Measurements from ENCODE around the gene C4orf51.
"Not testable (repeated sequence)": the region's sequence is repeated elsewhere in the genome, so short reads cannot be mapped to it uniquely, and the experiment has no call there.

C4orf51 gene

DNA sequence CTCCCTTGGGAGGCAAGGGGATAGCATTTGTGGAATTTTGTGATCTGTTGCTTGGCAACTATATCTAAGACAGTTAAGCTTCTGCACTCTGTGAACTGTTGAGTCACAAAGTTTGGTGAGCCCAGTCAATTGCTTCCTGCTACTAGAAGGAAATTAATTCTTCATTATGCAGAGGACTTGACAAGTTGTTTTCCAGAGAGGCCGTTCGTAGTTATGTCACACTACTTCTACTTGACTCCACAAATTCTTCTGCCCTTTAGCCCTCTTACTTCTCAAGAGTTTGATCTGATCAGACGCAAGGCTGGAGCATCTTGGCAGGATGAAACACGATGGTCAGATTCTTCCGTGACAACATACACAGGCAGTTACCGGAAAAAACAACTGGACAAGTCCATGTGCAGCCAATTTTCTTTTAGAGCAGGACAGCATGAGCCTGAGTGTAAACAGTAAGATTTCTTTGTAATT lies at the start of gene C4orf51:
Gene C4orf51 (plus strand): TSS at position 156 of the 465 bp plus-strand sequence. CDS start 58 bp downstream, at position 214.
- DNase-seq = peak; percentile 75

DNA sequence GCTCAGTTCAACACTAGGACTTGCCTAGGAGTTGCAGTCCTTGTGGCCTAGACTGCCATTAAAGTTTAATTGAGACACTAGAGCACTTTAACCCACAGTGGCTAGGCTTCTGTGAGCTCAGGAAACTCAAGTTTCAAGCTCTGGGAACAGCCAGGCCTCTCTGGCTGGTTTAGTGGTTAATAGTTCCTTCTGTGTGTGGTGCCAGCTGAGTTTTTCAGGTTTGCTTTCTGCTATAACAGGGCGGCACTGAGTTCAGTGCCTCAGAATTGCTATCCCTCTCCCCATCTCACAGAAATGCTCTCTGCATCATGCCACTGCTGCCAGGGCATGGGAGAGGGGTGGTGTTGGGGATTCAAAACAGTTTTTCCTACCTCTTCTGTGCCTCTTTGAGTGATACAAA lies 44.8 kb upstream of the C4orf51 start:
- DNase-seq = no peak

DNA sequence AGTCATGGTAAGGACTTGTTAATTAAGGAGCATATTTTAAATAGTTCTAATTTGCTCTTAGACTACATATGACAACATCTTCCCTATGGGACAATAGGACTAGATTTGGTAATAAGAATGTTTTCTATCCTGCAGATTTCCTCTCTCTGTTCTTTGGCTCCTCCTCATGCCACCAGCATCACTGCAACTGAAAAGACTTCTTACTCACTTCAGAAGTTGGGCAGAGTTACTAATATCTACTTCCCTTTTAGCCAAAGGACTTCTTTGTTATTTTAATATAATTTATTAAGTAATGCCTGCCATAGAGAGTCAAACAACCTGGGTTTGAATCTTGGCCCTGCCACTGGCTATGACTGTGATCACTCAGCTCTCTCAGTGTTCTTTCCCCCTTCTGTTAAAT lies 44.3 kb upstream of the C4orf51 start:
- DNase-seq = no peak

DNA sequence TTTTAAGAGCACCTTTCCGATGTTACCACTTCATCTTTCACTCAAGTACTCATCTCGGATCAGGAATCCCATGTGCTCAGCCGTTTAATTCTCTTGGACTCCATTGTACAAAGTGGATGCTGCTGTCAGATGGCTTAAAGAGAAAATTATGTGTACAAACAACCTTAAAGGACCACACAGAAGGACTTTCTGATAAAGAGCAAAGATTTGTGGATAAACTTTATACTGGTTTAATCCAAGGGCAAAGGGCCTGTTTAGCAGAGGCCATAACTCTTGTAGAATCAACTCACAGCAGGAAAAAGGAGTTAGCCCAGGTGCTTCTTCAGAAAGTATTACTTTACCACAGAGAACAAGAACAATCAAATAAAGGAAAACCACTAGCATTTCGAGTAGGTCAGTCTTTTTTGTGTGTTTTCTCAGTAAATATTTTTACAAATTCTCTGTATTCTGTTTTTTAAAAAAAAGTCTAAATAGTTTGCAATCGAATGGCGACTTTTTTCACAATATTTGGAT lies 40.7 kb upstream of the C4orf51 start:
- no peak for DNase-seq

DNA sequence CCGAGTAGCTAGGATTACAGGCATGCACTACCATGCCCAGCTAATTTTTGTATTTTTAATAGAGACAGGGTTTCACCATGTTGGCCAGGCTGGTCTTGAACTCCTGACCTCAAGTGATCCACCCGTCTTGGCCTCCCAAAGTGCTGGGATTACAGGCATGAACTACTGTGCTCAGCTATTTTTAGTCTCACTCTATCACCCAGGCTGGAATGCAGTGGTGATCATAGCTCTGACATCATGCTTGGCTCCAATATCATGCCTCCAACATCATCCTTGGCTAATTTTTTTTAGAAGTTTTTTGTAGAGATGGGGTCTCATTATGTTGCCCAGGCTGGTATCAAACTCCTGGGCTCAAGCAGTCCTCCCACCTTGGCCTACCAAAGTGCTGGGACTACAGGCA lies 39.7 kb upstream of the C4orf51 start:
- DNase-seq = not testable (repeated sequence)

DNA sequence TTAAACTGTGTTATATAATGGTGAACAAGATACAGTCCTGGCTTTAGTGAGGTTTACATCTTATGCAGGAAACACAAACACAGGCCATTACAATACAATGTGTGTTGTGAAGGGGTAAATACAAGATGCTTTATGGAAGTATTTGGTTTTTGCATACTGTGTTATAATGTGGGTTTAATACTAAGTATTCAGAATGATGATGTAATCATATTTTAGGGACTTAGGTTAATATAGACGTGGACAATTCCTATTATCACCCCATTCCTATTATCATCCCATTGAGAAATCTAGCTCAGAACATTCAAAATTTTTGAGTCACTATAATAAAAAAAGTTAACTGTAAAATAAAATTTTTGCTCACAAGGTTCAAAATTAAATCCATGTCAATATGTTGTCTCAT lies 36.7 kb upstream of the C4orf51 start:
- DNase-seq = no peak

DNA sequence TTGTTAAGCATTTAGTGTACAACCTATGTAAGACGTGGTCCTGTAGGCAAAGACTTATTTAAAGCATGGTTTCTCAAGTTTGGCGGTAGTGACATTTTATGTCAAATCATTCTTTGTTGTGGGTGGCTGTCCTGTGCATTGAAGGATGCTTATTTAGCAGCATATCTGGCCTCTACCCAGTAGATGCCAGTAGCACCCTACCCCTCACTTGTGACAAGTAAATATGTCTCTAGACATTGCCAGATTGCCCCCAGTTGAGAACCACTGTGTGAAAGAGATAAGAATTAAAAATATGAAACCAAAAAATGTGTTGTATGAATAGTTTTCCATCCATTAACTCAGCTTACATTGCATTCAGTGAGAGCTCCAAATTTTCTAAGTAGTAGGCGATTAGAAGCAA lies 35.2 kb upstream of the C4orf51 start:
- DNase-seq = peak; percentile 7

DNA sequence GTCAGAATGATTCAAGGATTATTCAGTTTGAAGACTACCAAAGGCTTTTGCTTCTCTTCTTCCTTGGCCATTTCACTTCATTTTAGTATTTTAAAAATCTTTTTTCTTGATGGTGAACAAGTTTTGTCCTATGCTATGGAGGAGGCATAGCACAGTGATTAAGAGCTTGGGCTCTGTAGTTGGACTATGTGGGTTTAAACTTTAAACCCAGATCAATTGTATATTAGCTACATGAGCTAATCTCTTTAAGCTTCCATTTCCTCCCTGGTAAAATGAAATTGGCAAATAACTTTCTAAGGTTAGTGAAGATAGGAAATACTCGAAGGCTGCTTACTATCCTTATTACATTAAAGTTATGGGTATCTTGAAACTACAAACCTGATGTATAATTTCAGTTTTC lies 23.8 kb upstream of the C4orf51 start:
- DNase-seq = no peak

DNA sequence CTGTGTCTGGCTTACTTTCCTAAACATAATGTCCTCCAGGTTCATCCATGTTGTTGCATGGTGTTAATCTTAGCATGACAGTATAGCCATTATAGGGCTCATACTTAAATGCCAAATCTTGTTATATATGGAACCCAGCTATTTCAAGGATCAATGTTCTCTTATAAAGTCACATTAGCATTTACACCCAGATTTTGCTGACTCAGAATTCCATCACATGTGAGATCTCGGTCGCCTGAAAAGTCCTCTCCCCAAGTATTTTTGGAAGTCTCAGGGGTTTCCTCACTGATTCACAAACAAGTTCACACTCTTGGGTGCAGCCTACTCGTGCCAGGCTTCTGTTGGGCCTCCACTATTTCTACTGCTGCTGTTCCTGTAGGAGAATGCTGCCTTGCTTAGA lies 19.9 kb upstream of the C4orf51 start:
- DNase-seq = no peak

DNA sequence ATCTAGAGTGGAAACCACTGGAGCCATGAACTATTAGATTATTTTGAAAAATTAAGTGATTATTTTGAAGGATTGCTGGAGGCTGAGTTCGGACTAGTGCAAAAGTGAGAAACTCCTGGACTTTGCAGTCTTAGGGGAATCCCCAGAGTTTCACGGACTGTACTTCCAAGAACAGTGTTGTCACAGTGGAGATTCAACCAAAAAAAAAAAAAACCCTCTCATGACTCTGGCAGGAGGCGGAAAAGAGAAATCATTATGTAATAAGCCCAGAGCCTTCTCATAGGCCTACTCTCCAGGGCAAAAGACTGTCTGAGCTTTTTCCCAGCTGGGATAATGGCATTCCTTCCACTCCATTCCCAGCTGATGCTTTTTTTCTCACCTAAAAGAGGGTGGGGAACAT lies 16.8 kb upstream of the C4orf51 start:
- no peak for DNase-seq

DNA sequence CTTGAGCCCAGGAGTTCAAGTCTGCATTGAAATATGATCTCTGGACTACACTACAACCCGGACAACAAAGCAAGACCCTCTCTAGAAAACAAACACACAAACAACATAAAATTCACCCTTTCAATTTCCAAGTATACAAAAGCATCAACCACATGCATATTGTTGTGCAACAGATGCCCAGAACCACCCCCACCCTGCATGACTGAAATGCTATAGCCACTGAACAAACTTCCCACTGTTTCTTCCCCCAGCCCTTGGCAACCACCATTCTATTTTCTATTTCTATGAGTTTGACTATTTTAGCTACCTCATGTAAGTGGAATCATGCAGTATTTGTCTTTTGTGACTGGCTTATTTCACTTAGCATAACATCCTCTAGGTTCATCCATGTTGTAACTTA lies 14.2 kb upstream of the C4orf51 start:
- no peak for DNase-seq

DNA sequence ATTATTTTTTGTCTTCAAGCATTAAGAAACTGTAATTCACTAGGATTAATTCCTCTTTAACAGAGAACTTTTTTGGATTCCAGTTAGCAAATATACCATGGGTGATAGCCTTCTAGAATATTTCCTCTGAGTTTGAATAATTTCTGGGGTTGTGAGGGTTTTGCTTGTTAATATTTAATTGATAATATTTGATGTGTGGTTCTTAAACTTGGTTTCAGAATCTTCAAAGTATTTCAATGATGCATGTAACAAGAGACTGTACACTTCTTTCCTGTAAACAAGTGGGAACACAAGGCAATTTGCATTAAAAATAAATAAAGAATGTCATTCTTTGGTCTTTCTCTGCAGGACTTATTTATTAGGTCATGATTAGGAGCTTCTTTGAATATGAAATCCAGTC lies 9.5 kb upstream of the C4orf51 start:
- no peak for DNase-seq

DNA sequence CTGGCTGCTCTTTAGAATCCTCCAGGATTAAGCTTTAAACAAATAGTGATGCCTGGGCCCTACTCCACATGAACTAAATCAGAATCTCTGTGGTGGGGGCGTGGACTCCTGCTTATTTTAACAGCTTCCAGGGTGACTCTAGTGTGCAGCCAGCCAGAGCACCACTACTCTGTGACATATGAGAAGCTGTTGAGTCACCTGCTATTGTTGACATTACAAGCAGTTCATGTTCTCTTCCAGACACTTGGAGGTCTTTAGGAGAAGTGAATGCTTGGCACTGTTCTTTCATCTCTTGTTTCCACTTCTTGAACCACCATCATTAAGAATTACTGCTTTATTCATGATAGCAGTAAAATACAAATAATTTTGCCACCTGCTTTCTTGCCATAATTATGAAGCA lies 426 bp upstream of the C4orf51 start:
- DNase-seq = peak; percentile 94

DNA sequence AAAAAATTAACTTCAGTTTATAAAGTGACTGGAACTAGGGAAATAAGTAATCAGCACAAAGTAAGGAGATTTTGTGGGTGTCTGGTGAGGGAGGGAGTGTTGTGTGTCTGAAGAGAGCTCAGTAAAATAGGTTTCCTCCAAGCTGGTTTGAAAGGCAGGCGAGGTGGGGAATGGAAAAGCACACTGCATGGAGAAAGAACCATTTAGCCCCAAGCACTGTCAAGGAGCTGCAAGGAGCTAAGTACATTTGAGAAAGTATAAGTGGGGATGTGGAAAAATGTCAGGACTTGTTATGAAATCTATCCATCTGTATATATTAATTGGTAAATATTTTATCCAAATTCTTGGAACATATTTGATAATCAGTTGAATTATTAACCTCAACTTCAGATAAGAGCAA lies 956 bp downstream of the C4orf51 start:
- DNase-seq = peak; percentile 31

DNA sequence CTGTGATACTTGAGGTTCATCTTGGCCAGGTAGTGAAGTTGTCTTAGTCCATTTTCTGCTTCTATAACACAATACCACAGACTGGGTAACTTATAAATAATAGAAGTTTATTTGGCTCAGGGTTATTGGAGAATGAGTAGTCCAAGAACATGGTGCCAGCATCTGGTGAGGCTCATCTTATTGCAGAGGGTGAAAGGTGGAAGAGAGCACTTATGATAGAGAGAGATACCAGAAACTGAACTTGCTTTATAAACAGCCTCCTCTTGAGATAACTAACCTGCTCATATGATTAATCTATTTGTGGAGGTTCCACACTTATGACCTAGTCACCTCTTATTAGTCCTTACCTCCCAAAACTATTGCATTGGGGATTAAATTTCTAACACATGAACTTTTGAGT lies 1.6 kb downstream of the C4orf51 start:
- DNase-seq = no peak

DNA sequence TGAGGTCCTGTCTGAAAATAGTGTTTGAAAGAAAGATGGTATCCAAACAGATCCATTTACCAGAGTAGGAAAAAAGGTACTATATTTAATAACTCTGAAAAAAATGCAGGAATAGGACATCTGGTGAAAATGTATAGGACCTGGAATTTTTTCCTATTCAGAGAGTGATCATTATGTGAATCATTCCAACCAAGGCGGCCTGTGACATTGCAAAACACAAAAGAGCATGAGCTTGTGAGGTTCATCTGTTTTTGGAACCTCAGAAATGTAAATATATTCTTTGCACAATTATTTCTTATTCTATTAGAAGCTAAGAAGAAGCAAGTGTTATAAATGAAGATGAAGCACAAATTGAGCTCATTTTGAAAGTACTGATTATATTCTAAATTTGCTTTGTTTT lies 2.0 kb downstream of the C4orf51 start:
- DNase-seq = no peak

DNA sequence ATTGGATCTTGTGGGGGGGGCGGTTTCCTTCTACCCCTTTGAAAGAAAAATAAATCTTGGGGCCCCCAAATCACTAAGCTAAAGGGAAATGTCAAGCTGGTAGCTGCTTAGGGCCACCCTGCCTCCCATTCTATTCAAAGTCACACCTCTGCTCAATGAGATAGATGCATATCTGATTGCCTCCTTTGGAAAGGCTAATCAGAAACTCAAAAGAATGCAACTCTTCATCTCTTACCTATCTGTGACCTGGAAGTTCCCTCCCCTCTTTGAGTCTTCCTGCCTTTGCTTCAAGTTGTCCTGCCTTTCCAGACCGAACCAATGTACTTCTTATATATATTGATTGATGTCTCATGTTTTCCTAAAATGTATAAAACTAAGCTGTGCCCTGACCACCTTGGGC lies 7.0 kb downstream of the C4orf51 start:
- DNase-seq = no peak

DNA sequence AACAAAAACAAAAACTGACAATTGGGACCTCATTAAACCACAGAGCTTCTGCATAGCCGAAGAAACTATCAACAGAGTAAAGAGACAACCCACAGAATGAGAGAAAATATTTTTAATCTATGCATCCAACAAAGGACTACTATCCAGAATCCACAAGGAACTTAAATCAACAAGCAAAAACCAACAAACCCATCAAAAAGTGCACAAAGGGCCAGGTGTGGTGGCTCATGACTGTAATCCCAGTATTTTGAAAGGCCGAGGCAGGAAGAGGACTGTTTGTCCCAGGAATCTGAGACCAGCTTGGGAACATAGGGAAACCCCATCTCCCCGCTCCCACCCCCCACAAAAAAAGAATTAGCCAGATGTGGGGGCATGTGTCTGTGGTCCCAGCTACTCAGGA lies 10.7 kb downstream of the C4orf51 start:
- DNase-seq = peak; percentile 68

DNA sequence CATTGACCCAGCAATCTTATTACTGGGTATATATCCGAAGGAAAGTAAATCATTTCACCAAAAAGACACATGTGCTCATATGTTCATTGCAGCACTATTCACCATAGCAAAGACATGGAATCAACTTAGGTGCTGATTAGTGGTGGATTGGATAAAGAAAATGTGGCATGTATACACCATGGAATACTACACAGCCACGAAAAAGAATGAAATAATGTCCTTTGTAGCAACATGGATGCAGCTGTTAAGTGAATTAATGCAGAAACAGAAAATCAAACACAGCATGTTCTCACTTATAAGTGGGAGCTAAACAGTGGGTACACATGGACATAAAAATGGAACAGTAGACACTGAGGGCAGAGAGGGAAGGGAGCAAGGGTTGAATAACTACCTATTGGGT lies 11.5 kb downstream of the C4orf51 start:
- DNase-seq = not testable (repeated sequence)

DNA sequence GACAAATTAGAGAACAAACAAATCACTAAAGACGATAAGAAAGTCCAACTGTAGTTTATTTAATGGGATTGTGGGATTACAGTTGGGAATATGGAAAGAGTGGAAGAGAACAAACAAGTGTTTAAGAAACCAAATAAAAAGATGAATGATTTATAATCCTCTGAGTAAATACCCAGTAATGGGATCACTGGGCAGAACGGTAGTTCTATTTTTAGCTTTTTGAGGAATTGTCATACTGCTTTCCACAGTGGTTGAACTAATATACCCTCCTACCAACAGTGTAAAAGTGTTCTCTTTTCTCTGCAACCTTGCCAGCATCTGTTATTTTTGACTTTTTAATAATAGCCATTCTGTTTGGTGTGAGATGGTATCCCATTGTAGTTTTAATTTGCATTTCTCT lies 15.0 kb downstream of the C4orf51 start:
- DNase-seq = peak; percentile 52

DNA sequence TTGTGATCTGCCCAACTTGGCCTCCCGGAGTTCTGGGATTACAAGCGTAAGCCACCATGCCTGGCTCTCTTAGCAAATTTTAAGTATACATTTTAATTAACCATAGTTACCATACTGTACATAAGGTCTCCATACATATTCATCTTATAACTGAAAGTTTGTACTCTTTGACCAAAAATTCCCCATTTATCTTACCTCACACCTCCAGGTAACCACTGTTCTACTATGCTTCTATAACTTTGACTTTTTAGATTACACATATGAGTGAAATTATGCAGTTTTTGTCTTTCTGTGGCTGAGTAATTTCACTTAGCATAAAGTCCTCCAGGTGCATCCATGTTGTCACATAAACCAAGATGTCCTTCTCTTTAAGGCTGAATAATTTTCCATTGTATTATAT lies 17.4 kb downstream of the C4orf51 start:
- no peak for DNase-seq

DNA sequence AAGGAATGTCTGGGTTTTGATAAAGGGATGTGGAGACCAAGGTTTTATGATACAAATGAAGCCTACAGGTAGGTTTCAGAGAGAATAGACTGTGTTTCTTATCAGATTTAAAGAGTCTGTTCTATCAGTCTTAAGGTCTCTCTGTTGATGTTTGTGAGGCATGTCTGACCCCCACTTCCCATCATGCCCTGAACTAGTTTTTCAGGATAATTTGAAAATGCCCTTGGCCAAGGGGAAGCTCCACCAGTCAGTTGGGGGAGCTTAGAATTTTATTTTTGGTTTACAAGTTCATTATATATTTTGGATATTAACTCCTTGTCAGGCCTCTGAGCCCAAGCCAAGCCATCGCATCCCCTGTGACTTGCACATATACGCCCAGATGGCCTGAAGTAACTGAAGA lies 18.6 kb downstream of the C4orf51 start:
- DNase-seq = no peak

DNA sequence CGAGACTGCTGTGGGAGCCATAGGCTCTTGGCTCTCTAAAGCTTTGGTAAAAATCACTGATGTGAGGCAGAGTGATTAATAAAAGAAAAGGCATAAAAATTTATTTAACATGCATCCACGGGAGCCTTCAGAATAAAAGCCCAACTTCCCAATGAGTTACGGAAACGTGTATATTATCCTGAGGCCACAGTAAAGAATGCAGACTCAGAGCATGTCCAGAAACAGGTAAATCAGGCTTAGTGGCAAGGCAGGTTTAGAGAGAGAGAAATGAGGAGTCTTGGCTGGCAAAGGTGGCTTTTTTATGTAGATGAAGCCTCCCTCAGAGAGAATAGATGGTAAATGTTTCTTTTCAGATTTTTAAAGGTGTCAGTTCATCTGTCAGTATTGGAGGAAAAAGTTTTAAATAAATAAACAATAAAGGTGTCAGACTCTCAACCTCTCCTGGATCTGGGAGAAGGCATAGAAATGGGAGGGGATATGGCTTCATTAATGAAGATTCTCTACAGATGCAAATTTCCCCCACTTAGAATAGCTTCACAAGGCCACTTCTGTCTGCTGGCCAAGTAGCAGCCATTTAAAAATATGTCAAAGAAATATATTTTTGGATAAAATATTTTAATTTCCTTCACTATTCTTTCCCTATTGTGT lies 24.0 kb downstream of the C4orf51 start:
- DNase-seq = no peak

DNA sequence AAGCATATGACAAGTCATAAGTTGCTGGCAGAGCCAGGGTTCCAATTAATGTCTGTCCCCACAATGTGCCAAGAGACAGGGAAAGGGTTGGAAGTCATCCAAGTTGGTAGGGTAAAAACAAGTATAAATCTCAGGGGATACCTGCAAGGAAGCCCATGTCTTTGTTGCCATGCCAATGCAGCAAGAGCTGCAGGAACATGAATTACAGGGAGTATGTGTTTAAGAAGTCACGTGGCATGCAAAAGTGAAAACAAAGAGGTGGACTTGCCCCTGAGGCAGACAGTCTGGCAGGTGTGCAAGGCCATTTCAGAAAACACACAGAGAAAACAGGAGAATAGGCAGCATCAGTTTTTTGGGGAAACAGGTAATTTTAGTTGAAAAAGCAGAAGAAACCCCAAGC lies 29.4 kb downstream of the C4orf51 start:
- DNase-seq = peak; percentile 50

DNA sequence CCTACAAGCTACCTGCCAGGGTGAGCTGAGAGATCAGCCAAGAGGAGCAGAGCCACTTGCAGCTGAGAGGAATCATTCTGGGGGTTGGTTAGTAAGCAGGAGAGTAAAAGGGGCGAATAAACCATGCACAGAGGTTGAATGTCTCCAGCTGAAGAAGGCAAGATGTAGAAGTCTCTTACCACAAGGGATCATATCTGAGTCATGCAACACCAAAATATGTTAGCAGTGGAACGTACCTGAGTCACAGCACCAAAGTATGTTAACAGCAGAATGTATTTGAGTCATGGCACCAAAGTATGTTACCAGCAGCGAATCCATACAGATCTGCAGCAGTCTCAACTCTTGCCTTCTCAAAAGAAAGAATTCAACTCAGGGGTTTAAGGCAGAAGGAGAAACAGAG lies 29.9 kb downstream of the C4orf51 start:
- peak; percentile 6 for DNase-seq
